Measurements from ENCODE around the gene TSPAN9. TPM values are rescaled to one million over a fixed set of nuclear protein-coding genes. Genes with fewer than 3 reads are reported as not detected.

The TSPAN9 gene
- total and polyA plus RNA-seq, 2 experiments from 2014 or later, result 6.0 to 31.5 TPM

Small RNA genes lying within 50 kb of the gene (small RNA-seq; reads per million reads assigned to genes)
- gene AC005912.1 (ENCODE audit: low replicate concordance), result 30.7 reads per million, percentile 98 among the genes with 10 or more reads in this experiment
- not detected for gene RF00017 (ENCODE audit: low replicate concordance)

Other genes starting within 250 kb of the TSPAN9 start
- gene NRIP2, start 242.3 kb upstream of the TSPAN9 start, total RNA-seq (2014; rRNA removed; shearing (Covaris generic)), result not detected in 2 replicates
- gene NRIP2, start 242.3 kb upstream of the TSPAN9 start, polyA plus RNA-seq (2016; fragmentation: Nextera tagmentation; extraction: Ambion mirVana), result 0.40 and 0.66 TPM in 2 replicates
- not detected in 2 replicates for gene TEX52, start 220.3 kb upstream of the TSPAN9 start, total RNA-seq (2014; rRNA removed; shearing (Covaris generic))
- not detected in 2 replicates for gene TEX52, start 220.3 kb upstream of the TSPAN9 start, polyA plus RNA-seq (2016; fragmentation: Nextera tagmentation; extraction: Ambion mirVana)
- 73.4 and 98.1 TPM in 2 replicates for gene FOXM1, start 200.2 kb upstream of the TSPAN9 start, total RNA-seq (2014; rRNA removed; shearing (Covaris generic))
- gene FOXM1, start 200.2 kb upstream of the TSPAN9 start, polyA plus RNA-seq (2016; fragmentation: Nextera tagmentation; extraction: Ambion mirVana), result 24.1 and 31.0 TPM in 2 replicates
- 56.4 and 80.4 TPM in 2 replicates for gene RHNO1, start 200.2 kb upstream of the TSPAN9 start, total RNA-seq (2014; rRNA removed; shearing (Covaris generic))
- gene RHNO1, start 200.2 kb upstream of the TSPAN9 start, polyA plus RNA-seq (2016; fragmentation: Nextera tagmentation; extraction: Ambion mirVana), result 63.8 and 71.1 TPM in 2 replicates
- 17.5 and 18.8 TPM in 2 replicates for gene TULP3, start 186.5 kb upstream of the TSPAN9 start, total RNA-seq (2014; rRNA removed; shearing (Covaris generic))
- gene TULP3, start 186.5 kb upstream of the TSPAN9 start, polyA plus RNA-seq (2016; fragmentation: Nextera tagmentation; extraction: Ambion mirVana), result 11.6 and 15.1 TPM in 2 replicates
- gene TEAD4, start 118.0 kb upstream of the TSPAN9 start, total RNA-seq (2014; rRNA removed; shearing (Covaris generic)), result 137 and 145 TPM in 2 replicates
- gene TEAD4, start 118.0 kb upstream of the TSPAN9 start, polyA plus RNA-seq (2016; fragmentation: Nextera tagmentation; extraction: Ambion mirVana), result 56.0 and 68.1 TPM in 2 replicates